Mesodermal cell (in vitro differentiated cells): Measurements from ENCODE around the gene MAP2K7.
A peak's percentile ranks its signal among the peaks of the same experiment; 100 is the strongest.
"Not testable (repeated sequence)": the region's sequence is repeated elsewhere in the genome, so short reads cannot be mapped to it uniquely, and the experiment has no call there.

Source experiments
- H3K27ac ChIP-seq: 2 replicates; pipeline ENCODE4 v1.7.0; 2013; ENCODE audit warnings: mild to moderate bottlenecking, low read depth, low read length, moderate library complexity; ENCODE audit not compliant: severe bottlenecking
- H3K36me3 ChIP-seq: 2 replicates; pipeline ENCODE4 v1.7.1; 2013; ENCODE audit warnings: mild to moderate bottlenecking, low read length, moderate library complexity; ENCODE audit not compliant: control insufficient read depth, insufficient read depth
- H3K4me1 ChIP-seq: one replicate; pipeline ENCODE4 v1.7.1; 2013; ENCODE audit warnings: mild to moderate bottlenecking, low read length; ENCODE audit not compliant: insufficient read depth, control insufficient read depth, poor library complexity, severe bottlenecking
- H3K4me3 ChIP-seq: 2 replicates; pipeline ENCODE4 v1.7.0; 2013; ENCODE audit warnings: low read length, control low read depth, mild to moderate bottlenecking; ENCODE audit not compliant: insufficient read depth, poor library complexity, severe bottlenecking; ENCODE audit errors: extremely low read depth
- H3K9me3 ChIP-seq: 2 replicates; pipeline ENCODE4 v1.7.1; 2013; ENCODE audit warnings: mild to moderate bottlenecking, low read length, moderate library complexity; ENCODE audit not compliant: control insufficient read depth
- WGBS, 2 experiments: methylation state at CpG; one replicate each; pipeline ENCODE4 v1.1.5; 2013; ENCODE audit warnings: missing lambda C conversion rate in 2 of 2; ENCODE audit not compliant: insufficient coverage in 2 of 2; 5-methylcytosine and 5-hydroxymethylcytosine counted together

MAP2K7 gene

DNA sequence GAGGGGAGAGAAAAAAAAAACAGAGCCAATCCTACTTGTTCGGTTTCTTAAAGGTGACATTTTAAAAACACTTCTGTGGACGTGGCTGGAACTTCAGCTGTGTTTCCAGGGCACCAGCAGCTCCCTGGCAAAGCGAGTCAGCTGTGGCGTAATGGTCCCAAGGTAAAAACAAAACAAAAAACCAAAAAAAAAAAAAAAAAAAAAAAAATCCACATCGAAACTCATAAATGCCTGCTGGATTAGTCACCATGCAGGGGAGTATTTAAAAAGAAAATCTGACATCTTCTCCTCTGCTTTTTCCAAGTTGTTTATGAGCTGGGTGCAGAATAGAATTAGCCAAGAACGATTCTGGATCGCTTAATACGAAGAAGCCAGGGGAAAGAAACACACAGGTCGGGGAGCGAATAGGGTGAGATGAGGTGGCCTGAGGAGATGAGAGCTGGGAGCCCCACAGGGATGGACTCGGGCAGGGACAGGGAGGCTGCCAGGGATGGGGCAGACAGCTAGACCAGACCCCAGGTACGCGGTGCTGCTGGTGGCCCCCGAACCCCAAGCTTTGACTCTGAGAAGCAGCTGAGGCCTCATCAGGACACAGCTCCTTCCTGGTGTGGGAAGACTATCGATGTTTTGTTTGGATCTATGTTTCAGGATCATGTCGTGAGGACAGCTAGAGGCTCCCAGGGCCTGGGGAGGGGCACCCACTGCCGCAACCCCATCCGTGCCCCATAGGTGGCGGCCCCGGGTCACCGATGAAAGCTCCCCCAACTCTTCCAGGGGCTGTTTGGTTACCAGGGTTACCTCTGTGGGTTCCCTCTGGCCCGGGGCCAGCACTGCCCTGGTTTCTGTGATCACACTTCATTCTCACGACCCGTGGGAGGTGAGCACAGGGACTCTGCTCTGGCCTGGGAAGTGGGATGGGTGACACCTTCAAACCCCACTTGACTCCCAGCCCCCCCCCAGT, 25.3 kb downstream of the MAP2K7 start:
- H3K4me3 ChIP-seq: no peak overlapping the region
- H3K9me3 ChIP-seq: no peaks in the 10 kb centered on the region
- peak overlapping the region; percentile 79 for H3K27ac ChIP-seq
- peaks cover 46% of the 10 kb centered on the region for H3K36me3 ChIP-seq
- WGBS, 2 experiments: 79 to 80% methylated on average over 18 to 20 of the region's 24 CpGs
- H3K4me1 ChIP-seq: peaks cover 24% of the 10 kb centered on the region

DNA sequence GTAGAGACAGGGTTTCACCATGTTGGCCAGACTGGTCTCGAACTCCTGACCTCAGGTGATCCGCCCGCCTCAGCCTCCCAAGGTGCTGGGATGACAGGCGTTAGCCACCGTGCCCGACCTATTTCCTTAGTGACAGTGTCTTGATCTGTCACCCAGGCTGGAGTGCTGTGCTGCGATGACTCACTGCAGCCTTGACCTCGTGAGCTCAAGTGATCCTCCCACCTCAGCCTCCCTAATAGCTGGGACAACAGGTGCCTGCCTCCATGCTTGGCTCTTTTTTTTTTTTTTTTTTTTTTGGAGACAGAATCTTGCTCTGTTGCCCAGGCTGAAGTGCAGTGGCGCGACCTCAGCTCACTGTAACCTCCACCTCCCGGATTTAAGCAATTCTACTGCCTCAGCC, 26.4 kb downstream of the MAP2K7 start:
- 91 to 92% methylated on average over 6 to 8 of the region's 11 CpGs for WGBS, 2 experiments
- not testable (repeated sequence) for H3K27ac ChIP-seq, H3K4me3 ChIP-seq, H3K9me3 ChIP-seq
- Histone ChIP-seq H3K36me3 (peaks cover 51% of the 10 kb centered on the region), H3K4me1 (peaks cover 20% of the 10 kb centered on the region)

DNA sequence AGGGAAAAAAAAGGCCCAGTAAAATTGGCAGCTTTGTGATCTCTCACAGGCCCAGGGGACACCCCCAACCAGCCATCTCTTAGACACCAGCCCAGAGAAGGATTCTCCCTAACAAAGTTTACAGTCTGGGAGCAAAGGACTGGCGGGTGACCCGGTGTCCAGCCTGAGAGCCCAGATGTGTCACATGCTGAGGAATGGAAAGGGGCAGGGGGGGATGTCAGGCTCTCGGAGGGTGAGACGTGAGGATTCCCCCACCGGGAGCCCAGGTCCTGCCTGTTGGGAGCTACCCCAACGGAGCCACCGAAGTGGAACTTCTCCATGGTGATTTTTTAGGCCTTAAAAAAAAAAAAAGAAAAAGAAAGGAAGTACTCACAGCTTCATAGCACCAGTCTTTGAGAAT, 27.1 kb downstream of the MAP2K7 start:
- Histone ChIP-seq H3K36me3 (peaks cover 59% of the 10 kb centered on the region), H3K27ac (no peak overlapping the region), H3K4me3 (no peak overlapping the region), H3K9me3 (no peaks in the 10 kb centered on the region), H3K4me1 (peaks cover 20% of the 10 kb centered on the region)
- WGBS, 2 experiments: 84 to 95% methylated on average over 7 of the region's 7 CpGs

DNA sequence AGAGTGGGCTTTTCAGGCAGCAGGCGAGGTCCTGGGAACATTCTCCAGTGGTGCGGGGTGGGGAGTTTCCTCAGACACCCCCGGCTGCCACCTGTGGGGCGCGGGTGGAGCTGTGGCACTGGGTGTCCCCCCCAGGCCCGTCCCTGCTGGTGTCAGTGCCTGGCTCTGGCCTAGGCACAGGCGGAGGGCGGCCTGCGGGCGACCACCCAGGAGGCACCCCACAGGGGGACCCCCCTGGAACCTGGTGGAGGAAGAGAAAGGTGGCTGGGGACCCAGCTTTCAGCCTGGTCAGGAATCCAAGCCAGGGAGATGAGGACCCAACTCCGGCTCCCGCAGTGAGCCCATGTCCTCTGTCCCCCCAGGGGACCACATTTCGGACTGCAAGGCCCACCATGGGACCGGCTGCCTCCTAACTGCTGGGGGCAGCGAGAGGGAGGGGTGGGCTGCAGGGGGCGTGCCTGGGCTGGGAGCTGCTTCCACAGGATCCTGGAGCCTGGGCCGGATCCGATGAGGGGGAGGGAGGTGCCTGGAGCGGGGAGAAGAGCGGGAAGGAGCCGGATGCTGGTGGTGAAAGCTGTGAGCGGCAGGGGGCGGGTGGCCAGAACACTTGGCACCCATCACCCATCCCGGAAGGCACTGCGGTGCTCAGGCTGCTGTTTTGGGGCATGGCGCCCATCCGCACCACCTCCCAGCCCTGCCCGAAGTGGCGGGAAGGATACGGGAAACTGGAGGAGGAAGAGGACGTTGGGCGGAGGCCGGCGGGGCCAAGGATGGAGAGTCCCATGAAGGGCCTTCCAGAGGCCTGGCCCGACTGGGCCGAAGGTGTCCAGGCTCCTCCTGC, 27.8 kb downstream of the MAP2K7 start:
- WGBS, 2 experiments: 97 to 99% methylated on average over 25 to 28 of the region's 36 CpGs
- H3K27ac ChIP-seq: no peak overlapping the region
- peaks cover 16% of the 10 kb centered on the region for H3K4me1 ChIP-seq
- no peaks in the 10 kb centered on the region for H3K9me3 ChIP-seq
- no peak overlapping the region for H3K4me3 ChIP-seq
- peaks cover 66% of the 10 kb centered on the region for H3K36me3 ChIP-seq

DNA sequence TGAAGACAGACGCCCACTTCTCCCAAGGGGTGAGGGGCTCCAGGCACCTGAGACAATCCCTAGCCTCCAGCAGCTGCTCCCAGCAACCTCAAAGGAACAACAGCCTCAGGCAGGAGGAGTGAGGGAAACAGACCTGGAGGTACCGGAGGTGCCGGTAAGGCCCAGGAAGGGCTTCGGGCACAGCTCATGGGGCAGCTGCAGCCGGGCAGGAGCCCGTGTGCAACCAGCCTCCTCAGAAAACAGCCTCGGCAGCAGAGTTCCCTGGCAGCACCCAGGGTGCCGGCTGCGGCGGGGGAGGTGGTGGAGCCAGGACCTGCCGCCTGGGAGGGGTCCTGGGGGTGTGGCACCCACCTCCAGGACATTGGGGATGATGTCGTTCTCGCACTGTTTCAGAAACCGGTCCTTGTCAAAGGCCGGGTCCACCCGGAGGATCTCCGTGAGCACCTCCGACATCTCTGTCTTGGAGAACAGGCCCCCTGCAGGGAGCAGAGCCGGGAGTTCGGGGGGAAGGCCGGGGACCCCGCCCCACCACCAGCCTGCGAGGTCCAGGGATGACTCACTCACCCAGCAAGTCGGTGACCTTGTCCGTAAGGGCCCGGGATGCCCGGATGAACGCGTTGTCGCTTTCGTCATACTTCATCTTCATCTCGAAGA, 28.7 kb downstream of the MAP2K7 start:
- Histone ChIP-seq H3K4me1 (peaks cover 10% of the 10 kb centered on the region), H3K4me3 (no peak overlapping the region), H3K27ac (no peak overlapping the region), H3K9me3 (no peaks in the 10 kb centered on the region), H3K36me3 (peaks cover 71% of the 10 kb centered on the region)
- WGBS, 2 experiments: 94 to 98% methylated on average over 23 to 27 of the region's 32 CpGs

DNA sequence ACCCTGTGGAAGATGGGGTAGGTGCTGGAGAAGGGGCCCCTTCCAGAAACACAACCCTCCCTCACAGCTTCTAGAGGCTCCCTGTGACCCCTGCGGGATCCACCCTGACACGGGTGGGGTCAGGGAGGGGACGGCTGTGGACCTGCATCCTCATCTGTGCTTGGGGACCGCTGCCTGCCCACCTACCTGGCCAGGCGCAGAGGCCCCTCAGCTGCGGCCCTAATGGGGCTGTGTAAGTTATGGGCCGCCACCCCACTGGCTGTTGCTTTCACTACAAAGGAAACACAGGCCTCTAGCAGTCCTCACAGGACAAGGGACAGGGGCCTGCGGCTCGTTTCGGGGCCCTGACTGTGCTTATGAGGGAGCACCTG, 29.2 kb downstream of the MAP2K7 start:
- Histone ChIP-seq H3K27ac (no peak overlapping the region), H3K4me3 (no peak overlapping the region), H3K9me3 (no peaks in the 10 kb centered on the region), H3K4me1 (peaks cover 8% of the 10 kb centered on the region), H3K36me3 (peaks cover 76% of the 10 kb centered on the region)
- 88 to 97% methylated on average over 7 to 10 of the region's 10 CpGs for WGBS, 2 experiments

DNA sequence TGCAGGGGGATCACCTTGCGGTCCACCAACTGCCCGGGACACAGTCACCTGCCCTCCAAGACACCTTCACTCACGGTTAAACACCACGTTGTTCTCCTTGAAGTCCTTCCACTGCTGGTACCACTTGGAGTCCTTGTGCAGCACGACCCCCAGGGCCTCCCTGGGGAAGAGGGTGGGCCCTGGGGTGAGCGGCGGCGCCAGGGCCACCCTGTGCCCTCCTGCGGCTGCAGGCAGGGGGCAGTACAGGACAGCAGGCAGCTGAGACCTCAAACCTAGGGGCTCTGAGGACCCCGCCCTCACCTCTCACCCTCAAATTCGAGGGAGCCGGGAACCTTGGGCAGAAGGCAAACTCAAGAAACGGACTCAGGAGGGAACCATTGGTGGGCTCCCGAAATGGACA, 29.7 kb downstream of the MAP2K7 start:
- no peaks in the 10 kb centered on the region for H3K9me3 ChIP-seq
- 95 to 98% methylated on average over 9 to 13 of the region's 14 CpGs for WGBS, 2 experiments
- H3K27ac ChIP-seq: no peak overlapping the region
- H3K36me3 ChIP-seq: peaks cover 81% of the 10 kb centered on the region
- H3K4me3 ChIP-seq: no peak overlapping the region
- H3K4me1 ChIP-seq: peaks cover 3% of the 10 kb centered on the region

DNA sequence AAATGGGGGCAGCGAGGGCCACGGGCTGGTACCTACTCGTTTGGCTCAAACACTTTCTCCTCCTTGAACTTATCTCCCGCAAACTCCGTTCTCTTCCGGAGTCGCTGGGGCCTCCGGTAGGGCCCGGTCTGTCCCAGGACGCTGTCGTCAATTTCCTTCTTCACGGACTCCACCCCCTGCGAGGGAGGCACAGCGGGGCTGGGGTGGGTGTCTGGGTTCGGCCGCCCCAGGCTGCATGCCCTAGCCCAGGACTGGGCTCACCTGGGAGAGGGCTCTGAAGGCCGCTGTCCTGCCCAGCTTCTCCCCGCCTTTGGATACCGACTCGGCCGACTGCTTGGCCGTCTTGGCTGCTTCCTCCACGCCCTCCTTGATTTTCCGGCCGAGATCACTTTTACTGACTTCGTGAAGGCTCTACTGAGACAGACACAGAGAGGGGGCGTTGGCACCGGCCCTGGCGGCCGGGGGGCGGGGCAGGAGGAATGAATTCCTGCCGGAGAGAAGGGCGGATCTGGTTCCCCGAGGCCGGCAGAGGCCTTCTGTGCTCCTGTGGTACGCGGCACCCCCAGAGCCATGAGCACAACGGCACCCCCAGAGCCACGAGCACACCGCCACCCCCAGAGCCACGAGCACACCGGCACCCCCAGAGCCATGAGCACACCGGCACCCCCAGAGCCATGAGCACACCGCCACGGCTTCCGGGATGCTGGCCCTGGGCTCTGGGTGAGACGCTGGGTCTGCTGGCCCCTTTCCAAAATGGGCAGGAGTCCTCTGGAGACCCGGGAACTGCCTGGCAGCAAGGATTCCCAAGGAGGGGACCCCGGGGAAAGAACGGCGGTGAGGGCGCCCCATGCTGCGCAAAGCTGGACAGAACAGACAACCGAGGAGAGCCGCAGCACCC, 30.4 kb downstream of the MAP2K7 start:
- Histone ChIP-seq H3K27ac (no peak overlapping the region), H3K9me3 (no peaks in the 10 kb centered on the region), H3K4me1 (no peaks in the 10 kb centered on the region), H3K4me3 (no peak overlapping the region), H3K36me3 (peaks cover 86% of the 10 kb centered on the region)
- 93 to 97% methylated on average over 50 to 55 of the region's 55 CpGs for WGBS, 2 experiments

DNA sequence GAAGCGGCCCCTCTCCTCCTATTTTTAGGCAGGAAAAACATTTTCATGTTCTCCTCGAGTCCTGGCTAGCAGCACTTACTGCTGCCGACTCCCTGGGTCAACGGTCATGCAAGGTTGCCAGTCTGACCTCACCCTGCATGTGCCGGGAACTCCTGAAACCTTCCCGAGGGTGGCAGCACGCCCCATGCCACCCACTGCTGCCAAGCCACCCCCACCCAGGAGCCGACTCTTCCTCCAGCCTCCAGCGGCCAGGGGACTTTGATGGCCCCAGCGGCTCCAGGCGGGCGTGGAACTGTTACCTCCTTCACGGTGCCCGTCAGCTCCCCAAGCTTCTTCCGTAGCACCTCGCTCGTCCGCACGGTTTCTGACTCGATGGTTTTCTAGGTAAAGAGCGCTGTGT, 31.1 kb downstream of the MAP2K7 start:
- H3K27ac ChIP-seq: no peak overlapping the region
- peaks cover 88% of the 10 kb centered on the region for H3K36me3 ChIP-seq
- H3K4me3 ChIP-seq: no peak overlapping the region
- H3K9me3 ChIP-seq: no peaks in the 10 kb centered on the region
- WGBS, 2 experiments: 97 to 98% methylated on average over 17 to 21 of the region's 21 CpGs
- no peaks in the 10 kb centered on the region for H3K4me1 ChIP-seq

DNA sequence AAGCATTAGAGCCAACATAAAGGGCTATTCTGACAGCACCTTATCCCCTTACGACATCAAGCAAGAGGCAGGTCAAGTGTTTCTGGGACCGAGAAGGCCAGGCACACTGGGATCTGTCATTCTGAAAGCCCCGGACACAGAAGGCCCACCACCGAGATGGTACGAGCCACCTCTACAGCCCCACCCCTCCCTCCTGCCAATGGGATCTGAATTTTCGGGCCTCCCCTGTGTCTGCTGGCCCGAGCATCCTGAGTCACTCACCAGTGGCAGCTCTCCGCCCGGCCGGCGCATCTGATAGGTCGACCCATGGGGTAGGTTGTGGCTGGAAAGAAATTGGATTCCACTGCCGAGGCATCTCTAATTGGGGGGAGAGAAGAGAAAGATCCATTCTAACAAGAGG, 37.2 kb downstream of the MAP2K7 start:
- peaks cover 46% of the 10 kb centered on the region for H3K36me3 ChIP-seq
- H3K4me3 ChIP-seq: no peak overlapping the region
- H3K27ac ChIP-seq: no peak overlapping the region
- no peaks in the 10 kb centered on the region for H3K9me3 ChIP-seq
- 98% methylated on average over 11 to 12 of the region's 13 CpGs for WGBS, 2 experiments
- peaks cover 5% of the 10 kb centered on the region for H3K4me1 ChIP-seq
